H1 (cell line): Measurements from ENCODE around the gene SMCHD1. TPM values are rescaled to one million over a fixed set of nuclear protein-coding genes. Genes with fewer than 3 reads are reported as not detected.

Experiments
- CTCF ChIA-PET: fragments of 300-600 bp; sonication (Branson Sonifier 250); formaldehyde crosslinking; loops from one replicate; lab custom pipeline; 2021; ENCODE audit not compliant: partially characterized antibody; lab: Charles Lee
- POLR2A ChIA-PET: fragments of 300-600 bp; sonication (Branson Sonifier 250); formaldehyde crosslinking; loops from one replicate; lab custom pipeline; 2021; ENCODE audit warnings: inconsistent platforms; ENCODE audit not compliant: partially characterized antibody; lab: Charles Lee
- DNase-seq, 2 experiments: peaks; one replicate each; pipeline versions ENCODE4 v3.0.0 to v3.0.0-alpha.2; 2010 to 2022; ENCODE audit warnings: low spot score in 2 of 2, low read depth in 1 of 2, mixed read lengths in 1 of 2
- FAIRE-seq: peaks from 2 replicates; lab custom pipeline; 2011; peaks lifted over from hg19 to GRCh38; lab: Jason Lieb, UNC
- H2AFZ ChIP-seq: 2 replicates; pipeline ENCODE4 v1.8.1; 2012; ENCODE audit warnings: low read length, inconsistent platforms
- H2AK5ac ChIP-seq: 2 replicates; pipeline ENCODE4 v1.6.1; 2013; ENCODE audit warnings: low read depth, low read length
- H2BK120ac ChIP-seq: replicated peaks from 2 replicates; pipeline ENCODE3; 2013; ENCODE audit warnings: low read depth, low read length, inconsistent platforms
- H2BK12ac ChIP-seq: 2 replicates; pipeline ENCODE4 v1.6.1; 2013; ENCODE audit warnings: low read depth, low read length
- H2BK15ac ChIP-seq: 2 replicates; pipeline ENCODE4 v1.6.1; 2013; ENCODE audit warnings: low read length
- H2BK20ac ChIP-seq: 2 replicates; pipeline ENCODE4 v1.6.1; 2013; ENCODE audit warnings: low read length
- H2BK5ac ChIP-seq: 2 replicates; pipeline ENCODE4 v1.6.1; 2013; ENCODE audit warnings: low read depth, low read length
- H3K14ac ChIP-seq: 2 replicates; pipeline ENCODE4 v1.6.1; 2013; ENCODE audit warnings: inconsistent platforms; ENCODE audit not compliant: insufficient read length
- H3K18ac ChIP-seq: 2 replicates; pipeline ENCODE4 v1.6.1; 2013; ENCODE audit warnings: low read length; ENCODE audit errors: extremely low read depth
- H3K23ac ChIP-seq: 2 replicates; pipeline ENCODE4 v1.6.1; 2013; ENCODE audit warnings: inconsistent platforms; ENCODE audit not compliant: insufficient read length
- H3K23me2 ChIP-seq: 2 replicates; pipeline ENCODE4 v1.6.1; 2013; ENCODE audit warnings: low read depth, low read length
- H3K27ac ChIP-seq: 2 replicates; pipeline ENCODE4 v1.6.1; 2011; ENCODE audit warnings: low read depth, low read length, inconsistent platforms
- H3K27me3 ChIP-seq, 4 experiments: replicated peaks in 1 of 4; 1 replicate in 1 of 4; 2 replicates in 3 of 4; pipeline versions ENCODE4 v1.6.1 to v1.8.1; 2011 to 2013; ENCODE audit warnings: low read length in 3 of 4, mild to moderate bottlenecking in 3 of 4, inconsistent platforms in 2 of 4, mixed read lengths in 2 of 4, moderate library complexity in 1 of 4; ENCODE audit not compliant: control insufficient read depth in 3 of 4, insufficient read depth in 3 of 4; ENCODE audit errors: extremely low read depth in 1 of 4
- H3K36me3 ChIP-seq, 4 experiments: 2 replicates each; pipeline versions ENCODE4 v1.6.1 to v1.8.1; 2011 to 2013; ENCODE audit warnings: mild to moderate bottlenecking in 4 of 4, low read length in 3 of 4, moderate library complexity in 2 of 4, control low read depth in 1 of 4, inconsistent platforms in 1 of 4; ENCODE audit not compliant: insufficient read depth in 4 of 4, control insufficient read depth in 2 of 4
- H3K4ac ChIP-seq: replicated peaks from 2 replicates; pipeline ENCODE3; 2013; ENCODE audit warnings: low read length, low read depth, mixed read lengths, inconsistent platforms; ENCODE audit not compliant: insufficient read length
- H3K4me1 ChIP-seq, 4 experiments: replicated peaks in 1 of 4; 1 replicate in 1 of 4; 2 replicates in 3 of 4; pipeline versions ENCODE4 v1.6.1 to v1.8.1; 2011 to 2013; ENCODE audit warnings: low read length in 3 of 4, inconsistent platforms in 2 of 4, mixed read lengths in 1 of 4; ENCODE audit not compliant: insufficient read depth in 4 of 4, control insufficient read depth in 3 of 4
- H3K4me2 ChIP-seq, 2 experiments: 2 replicates each; pipeline versions ENCODE4 v1.6.1 to v1.8.1; 2011 to 2013; ENCODE audit warnings: low read depth in 2 of 2, low read length in 2 of 2, control low read depth in 1 of 2, inconsistent platforms in 1 of 2, mild to moderate bottlenecking in 1 of 2; ENCODE audit not compliant: insufficient read depth in 1 of 2
- H3K4me3 ChIP-seq, 4 experiments: fragments of 200-600, 300-600 bp in 1 of 4; sonication (generic), shearing (Covaris generic), sonication (Bioruptor Twin) in 1 of 4; 2 replicates each; pipeline versions ENCODE4 v1.5.1 to v1.8.1; 2011 to 2016; ENCODE audit warnings: low read length in 4 of 4, low read depth in 3 of 4, control low read depth in 2 of 4, inconsistent platforms in 2 of 4, mild to moderate bottlenecking in 2 of 4, mixed read lengths in 1 of 4, moderate library complexity in 1 of 4; ENCODE audit not compliant: insufficient read depth in 2 of 4; ENCODE audit errors: extremely low read depth in 1 of 4
- H3K56ac ChIP-seq: replicated peaks from 2 replicates; pipeline ENCODE3; 2013; ENCODE audit warnings: low read depth, mild to moderate bottlenecking, mixed read lengths, low read length, inconsistent platforms; ENCODE audit not compliant: insufficient read length
- H3K79me1 ChIP-seq: 2 replicates; pipeline ENCODE4 v1.6.1; 2013; ENCODE audit warnings: low read depth, low read length, control low read depth
- H3K79me2 ChIP-seq, 2 experiments: 2 replicates each; pipeline versions ENCODE4 v1.6.1 to v1.8.1; 2012 to 2013; ENCODE audit warnings: low read length in 2 of 2, mild to moderate bottlenecking in 2 of 2, inconsistent platforms in 1 of 2; ENCODE audit not compliant: insufficient read depth in 2 of 2, control insufficient read depth in 1 of 2
- H3K9ac ChIP-seq, 4 experiments: replicated peaks in 1 of 4; 1 replicate in 1 of 4; 2 replicates in 3 of 4; pipeline versions ENCODE4 v1.6.1 to v1.8.1; 2011 to 2013; ENCODE audit warnings: low read depth in 3 of 4, low read length in 3 of 4, control low read depth in 2 of 4, mild to moderate bottlenecking in 2 of 4, moderate library complexity in 2 of 4, inconsistent platforms in 1 of 4; ENCODE audit errors: extremely low read depth in 1 of 4
- H3K9me3 ChIP-seq, 2 experiments: 2 replicates each; pipeline versions ENCODE4 v1.6.1 to v1.8.1; 2012 to 2013; ENCODE audit warnings: mild to moderate bottlenecking in 2 of 2, moderate library complexity in 2 of 2, control low read depth in 1 of 2, inconsistent platforms in 1 of 2, low read depth in 1 of 2, low read length in 1 of 2, mixed read lengths in 1 of 2; ENCODE audit not compliant: insufficient read depth in 2 of 2
- H4K20me1 ChIP-seq, 2 experiments: replicated peaks in 1 of 2; 2 replicates each; pipeline versions ENCODE3 to v1.8.1; 2011 to 2013; ENCODE audit warnings: inconsistent platforms in 2 of 2, low read length in 2 of 2, mild to moderate bottlenecking in 1 of 2; ENCODE audit not compliant: insufficient read depth in 2 of 2, control insufficient read depth in 1 of 2
- H4K5ac ChIP-seq: 2 replicates; pipeline ENCODE4 v1.6.1; 2013; ENCODE audit warnings: low read length, low read depth, mixed read lengths, inconsistent platforms; ENCODE audit not compliant: insufficient read length
- H4K8ac ChIP-seq: 2 replicates; pipeline ENCODE4 v1.8.0; 2013; ENCODE audit warnings: mild to moderate bottlenecking, moderate library complexity, low read length, inconsistent platforms; ENCODE audit not compliant: insufficient read depth; ENCODE audit errors: extremely low read depth
- H4K91ac ChIP-seq: replicated peaks from 2 replicates; pipeline ENCODE3; 2013; ENCODE audit warnings: low read length, mixed read lengths, inconsistent platforms; ENCODE audit not compliant: insufficient read length
- ASH2L ChIP-seq: fragments of 200-600, 300-600 bp; sonication (generic); IDR thresholded peaks from one replicate; pipeline ENCODE4 v1.7.1; 2017; ENCODE audit warnings: low read length
- BRCA1 ChIP-seq: IDR thresholded peaks from 2 replicates; pipeline ENCODE4 v1.6.1; 2012; ENCODE audit warnings: low read depth, low read length, improper control_type of control experiment
- CEBPB ChIP-seq: IDR thresholded peaks from 2 replicates; pipeline ENCODE4 v1.6.1; 2012; ENCODE audit warnings: low read depth, low read length
- CHD1 ChIP-seq: IDR thresholded peaks from 2 replicates; pipeline ENCODE4 v1.6.1; 2012; ENCODE audit warnings: low read depth, low read length, improper control_type of control experiment
- FOSL1 ChIP-seq: IDR thresholded peaks from 2 replicates; pipeline ENCODE4 v1.6.1; 2011; ENCODE audit warnings: mild to moderate bottlenecking, low read depth, low read length, moderate library complexity; ENCODE audit not compliant: insufficient read depth
- HDAC6 ChIP-seq: IDR thresholded peaks from one replicate; pipeline ENCODE4 v1.7.1; 2012; ENCODE audit warnings: low read depth, mild to moderate bottlenecking, inconsistent platforms, low read length, moderate library complexity
- JUND ChIP-seq: IDR thresholded peaks from 2 replicates; pipeline ENCODE4 v1.6.1; 2011; ENCODE audit warnings: mild to moderate bottlenecking, improper control_type of control experiment, low read length
- PHF8 ChIP-seq: fragments of 200-600 bp; sonication (generic); conservative IDR thresholded peaks from 2 replicates; pipeline ENCODE4 v1.7.1; 2012; ENCODE audit warnings: low read depth, mild to moderate bottlenecking, inconsistent platforms, low read length, moderate library complexity
- RBBP5 ChIP-seq: IDR thresholded peaks from 2 replicates; pipeline ENCODE4 v1.7.1; 2012; ENCODE audit warnings: low read depth, mild to moderate bottlenecking, inconsistent platforms, low read length, moderate library complexity, borderline replicate concordance
- RNF2 ChIP-seq: fragments of 200-900, 300-1000 bp; sonication (generic); IDR thresholded peaks from 2 replicates; pipeline ENCODE4 v1.7.1; 2016; ENCODE audit warnings: borderline replicate concordance, low read depth, mild to moderate bottlenecking, antibody characterized with exemption, low read length; ENCODE audit not compliant: poor library complexity, severe bottlenecking; ENCODE audit errors: missing control alignments
- RXRA ChIP-seq: IDR thresholded peaks from 2 replicates; pipeline ENCODE4 v1.6.1; 2011; ENCODE audit warnings: low read depth, mild to moderate bottlenecking, low read length, moderate library complexity; ENCODE audit not compliant: insufficient read depth
- SIN3A ChIP-seq, 2 experiments: IDR thresholded peaks in 1 of 2; conservative IDR thresholded peaks in 1 of 2; 2 replicates each; pipeline ENCODE4 v1.6.1; 2011 to 2012; ENCODE audit warnings: low read length in 2 of 2, improper control_type of control experiment in 1 of 2, low read depth in 1 of 2, mild to moderate bottlenecking in 1 of 2
- SP1 ChIP-seq: IDR thresholded peaks from 2 replicates; pipeline ENCODE4 v1.6.1; 2011; ENCODE audit warnings: low read depth, low read length
- TBP ChIP-seq: IDR thresholded peaks from 2 replicates; pipeline ENCODE4 v1.6.1; 2011; ENCODE audit warnings: low read depth, low read length, improper control_type of control experiment
- TCF12 ChIP-seq: IDR thresholded peaks from 2 replicates; pipeline ENCODE4 v1.6.1; 2011; ENCODE audit warnings: low read depth, mild to moderate bottlenecking, low read length
- WGBS, 2 experiments: shearing (Covaris generic) in 1 of 2; methylation state at CpG; one replicate each; pipeline versions ENCODE4 v1.1.6 to v1.1.7; 2013 to 2015; ENCODE audit warnings: low lambda C conversion rate in 2 of 2, mixed read lengths in 2 of 2, inconsistent platforms in 1 of 2, low coverage in 1 of 2, missing lambda C conversion rate in 1 of 2; ENCODE audit not compliant: insufficient replicate concordance in 2 of 2, insufficient coverage in 1 of 2, insufficient read length in 1 of 2; ENCODE audit errors: extremely low coverage in 1 of 2, missing lambda C conversion rate in 1 of 2; 5-methylcytosine and 5-hydroxymethylcytosine counted together
- polyA plus RNA-seq, 7 experiments: library from polyadenylated mRNA; depleted of rRNA in 3 of 7; stranded (reverse) in 5 of 7; unstranded in 2 of 7; fragments of >200 nt in 5 of 7; fragments of 200-250 nt in 2 of 7; gene quantifications; 1 replicate in 5 of 7; 2 replicates in 1 of 7; 4 replicates in 1 of 7; pipeline versions ENCODE4 v1.2.1 to v1.2.3, GENCODE V29; 2011 to 2013; ENCODE audit warnings: missing spikeins in 2 of 7, mixed read lengths in 2 of 7
- total RNA-seq: library from RNA; stranded (reverse); fragmentation: NEBNext Ultra II Directional; extraction: Animal tissue kit (Norgen Biotek cat#: 25700); gene quantifications from 2 replicates; pipeline ENCODE4 v1.2.1, GENCODE V29; 2021

The SMCHD1 gene
- total and polyA plus RNA-seq, 2 of the 8 experiments (the other 6 are each of a cell fraction or from before 2014, with no cell fraction given): 9.3 to 32.0 TPM

DNA sequence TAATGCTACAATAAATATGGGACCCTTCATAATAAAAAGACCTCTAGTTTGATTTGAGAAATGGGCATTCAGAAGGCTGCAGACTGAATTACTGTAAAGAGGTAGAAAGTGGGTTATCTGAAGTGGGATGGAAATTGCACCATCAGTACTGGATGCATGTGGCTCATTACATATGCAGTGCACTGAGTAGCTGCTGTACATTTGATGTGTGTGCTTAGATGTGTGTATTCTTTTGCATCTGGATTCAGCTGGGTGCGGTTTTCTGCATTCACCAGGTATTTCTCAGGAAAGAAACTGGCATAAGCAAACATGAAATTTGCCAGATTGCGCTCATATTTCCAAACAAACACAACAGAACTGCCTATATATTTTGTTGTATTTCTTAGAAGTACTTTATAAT, 45.9 kb upstream of the SMCHD1 start:
- POLR2A ChIA-PET: no interaction called here
- H3K23ac ChIP-seq: no peak overlapping the region
- H2BK120ac ChIP-seq: no peak overlapping the region
- CTCF ChIA-PET: no interaction called here
- no peaks in the 10 kb centered on the region for H3K4me1 ChIP-seq
- H3K18ac ChIP-seq: no peak overlapping the region
- H3K79me1 ChIP-seq: no peaks in the 10 kb centered on the region
- no peak overlapping the region for H2BK12ac ChIP-seq
- no peaks in the 10 kb centered on the region for H3K27me3 ChIP-seq
- no peak overlapping the region for H2BK15ac ChIP-seq
- H3K23me2 ChIP-seq: no peaks in the 10 kb centered on the region; the same call in 1 of the 2 replicates
- H3K4me3 ChIP-seq: no peak overlapping the region
- H4K91ac ChIP-seq: no peak overlapping the region
- no peak overlapping the region for H2AK5ac ChIP-seq
- H4K20me1 ChIP-seq: peaks cover 0 to 1% of the 10 kb centered on the region in 2 experiments
- H3K9ac ChIP-seq: no peak overlapping the region
- peaks cover 4 to 65% (median 31%) of the 10 kb centered on the region in 4 experiments; a peak in 7 of 8 replicates for H3K36me3 ChIP-seq
- H2AFZ ChIP-seq: no peak overlapping the region
- no peak overlapping the region for H3K56ac ChIP-seq
- no peak overlapping the region for H3K14ac ChIP-seq
- DNase-seq: no peak
- H4K5ac ChIP-seq: no peak overlapping the region
- H2BK20ac ChIP-seq: no peak overlapping the region
- no peak overlapping the region for H3K4me2 ChIP-seq
- no peak overlapping the region for H2BK5ac ChIP-seq
- no peaks in the 10 kb centered on the region for H3K79me2 ChIP-seq
- 100% methylated on average over 2 of the region's 2 CpGs; no CpG with 5 or more reads in 1 of the 2 experiments for WGBS, 2 experiments
- H3K9me3 ChIP-seq: no peaks in the 10 kb centered on the region
- no peak overlapping the region for H3K4ac ChIP-seq
- H4K8ac ChIP-seq: no peak overlapping the region
- H3K27ac ChIP-seq: no peak overlapping the region
- FAIRE-seq: no peak
- no peak for TF ChIP-seq SIN3A (conservative IDR thresholded peaks at IDR 0.05 in 1 of 2, IDR thresholded peaks at IDR 0.05 in 1 of 2; ENCODE audit: low read depth in 1 of 2, low read length in 2 of 2)
- TF ChIP-seq TBP: no peak
- TF ChIP-seq CEBPB: no peak
- TF ChIP-seq CHD1: no peak
- no peak for TF ChIP-seq JUND
- no peak for TF ChIP-seq FOSL1
- no peak for TF ChIP-seq RXRA
- TF ChIP-seq TCF12: no peak
- no peak for TF ChIP-seq SP1
- no peak for TF ChIP-seq RNF2
- no peak for TF ChIP-seq RBBP5
- no peak for TF ChIP-seq PHF8
- TF ChIP-seq HDAC6: no peak
- no peak for TF ChIP-seq ASH2L
- TF ChIP-seq BRCA1: no peak
